HG02678 (cell line): Measurements from ENCODE around the gene DEFB128.
"Not testable (repeated sequence)": the region's sequence is repeated elsewhere in the genome, so short reads cannot be mapped to it uniquely, and the experiment has no call there.

Source experiments
- ATAC-seq: cut with Tn5 transposase; IDR thresholded peaks from one replicate; pipeline ENCODE4 v1.9.1; 2021; ENCODE audit warnings: mild to moderate bottlenecking, moderate library complexity; ENCODE audit not compliant: unreplicated experiment

DEFB128 gene

DNA sequence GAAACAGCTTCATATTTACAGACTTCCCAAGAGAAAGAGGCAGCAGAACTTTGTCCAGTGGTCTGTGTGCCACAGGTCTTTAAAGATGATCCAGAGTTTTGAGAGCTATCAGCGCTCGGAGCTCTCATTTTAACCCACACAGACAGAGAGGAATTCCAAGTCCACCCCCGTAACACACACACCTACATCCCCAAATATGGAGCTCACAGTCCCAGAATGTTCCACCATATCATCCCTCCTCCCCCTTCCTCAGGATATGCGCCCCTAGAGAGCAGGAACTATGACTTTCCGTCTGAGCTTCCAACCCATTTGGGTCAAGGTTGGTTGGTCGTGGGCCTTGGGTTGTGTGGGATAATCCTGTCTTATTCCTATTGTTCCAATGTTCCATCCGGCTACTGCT, at the start of gene DEFB128:
DEFB128 (minus strand) TSS at position 101 of the 400 bp plus-strand sequence; CDS start at position 13, 88 bp downstream.
- no peak for ATAC-seq

DNA sequence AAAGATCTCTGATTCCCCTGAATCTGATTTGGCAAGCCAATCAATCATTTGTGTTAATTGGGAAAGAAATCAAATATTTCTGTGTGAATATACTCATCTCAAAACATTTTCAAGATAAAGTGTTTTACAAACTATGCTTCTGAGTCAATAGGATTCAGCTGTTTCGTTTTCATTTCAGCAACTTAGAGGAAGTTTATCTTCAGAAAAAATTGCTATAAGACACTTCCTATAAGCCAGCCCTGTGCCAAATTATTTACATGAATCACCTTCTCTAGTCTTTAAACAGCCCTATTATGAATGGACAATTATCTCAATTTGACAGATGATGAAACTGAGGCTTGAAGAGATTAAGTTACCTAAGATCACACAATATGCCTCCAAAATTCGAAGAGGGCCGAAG, 48.4 kb upstream of the DEFB128 start:
- ATAC-seq: no peak

DNA sequence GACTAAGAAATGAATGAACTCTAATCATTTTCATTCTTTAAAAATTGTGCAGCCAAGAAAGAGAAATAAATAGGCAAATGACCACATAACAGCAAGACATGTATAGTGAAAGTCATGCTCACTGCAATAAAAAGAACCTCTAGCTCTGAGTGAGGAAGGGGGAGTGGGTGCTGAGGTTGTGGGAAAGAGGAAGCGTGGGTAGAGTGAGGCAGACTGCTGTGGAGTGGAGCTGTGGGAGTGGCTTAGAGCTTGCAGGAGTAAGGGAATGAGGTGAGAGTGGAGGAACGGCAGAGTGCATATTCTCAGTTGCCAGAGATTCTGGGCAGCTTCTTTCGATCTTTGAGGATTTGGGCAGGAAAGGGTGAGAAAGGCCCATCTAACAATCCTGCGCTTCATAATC, 48.0 kb upstream of the DEFB128 start:
- ATAC-seq: no peak

DNA sequence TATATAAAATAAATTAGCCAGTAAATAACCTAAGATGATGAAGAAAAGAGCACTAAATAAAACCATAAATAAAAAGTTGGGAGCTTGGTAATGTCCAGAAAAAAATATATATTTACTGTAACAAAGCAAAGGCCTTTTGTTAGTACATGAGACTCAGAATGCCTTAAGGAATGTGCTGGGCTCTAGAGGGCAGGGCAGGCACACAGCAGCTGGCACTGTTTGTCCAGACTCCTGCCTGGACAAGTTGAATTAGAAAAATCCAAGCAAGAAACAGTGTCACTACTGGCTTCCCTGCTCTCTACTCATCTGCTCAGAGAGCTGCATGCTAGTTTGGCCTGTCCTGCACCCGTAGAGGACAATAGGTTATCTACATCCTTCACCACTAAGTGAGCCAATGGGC, 46.4 kb upstream of the DEFB128 start:
- ATAC-seq: no peak

DNA sequence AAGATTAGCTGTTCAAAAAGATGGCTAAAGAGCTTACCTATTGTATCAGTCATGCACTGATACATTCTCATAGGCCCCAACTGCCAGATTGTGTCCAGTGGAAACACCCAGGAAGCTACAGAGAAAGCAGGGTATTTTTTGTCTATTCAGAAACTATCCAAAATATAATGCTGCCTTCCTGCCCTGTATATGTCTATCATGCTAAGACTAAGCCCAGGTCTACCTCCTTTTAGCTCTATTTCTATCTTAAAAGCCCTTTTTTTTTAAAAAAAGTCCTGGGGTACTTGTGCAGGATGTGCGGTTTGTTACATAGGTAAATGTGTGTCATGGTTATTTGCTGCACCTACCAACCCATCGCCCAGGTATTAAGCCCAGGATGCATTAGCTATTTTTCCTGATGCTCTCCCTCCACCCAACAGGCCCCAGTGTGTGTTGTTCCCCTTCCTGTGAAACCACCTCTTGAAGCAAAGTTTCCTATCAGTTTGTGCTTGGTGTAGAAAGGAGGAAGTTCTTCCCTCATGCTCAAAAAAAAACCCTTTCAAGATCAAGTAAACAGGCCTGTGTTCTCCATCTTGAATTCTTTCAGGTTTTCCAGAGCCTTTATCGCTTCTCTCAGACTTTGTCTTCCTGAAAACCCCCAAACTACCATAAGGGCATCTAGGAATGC, 38.1 kb upstream of the DEFB128 start:
- no peak for ATAC-seq

DNA sequence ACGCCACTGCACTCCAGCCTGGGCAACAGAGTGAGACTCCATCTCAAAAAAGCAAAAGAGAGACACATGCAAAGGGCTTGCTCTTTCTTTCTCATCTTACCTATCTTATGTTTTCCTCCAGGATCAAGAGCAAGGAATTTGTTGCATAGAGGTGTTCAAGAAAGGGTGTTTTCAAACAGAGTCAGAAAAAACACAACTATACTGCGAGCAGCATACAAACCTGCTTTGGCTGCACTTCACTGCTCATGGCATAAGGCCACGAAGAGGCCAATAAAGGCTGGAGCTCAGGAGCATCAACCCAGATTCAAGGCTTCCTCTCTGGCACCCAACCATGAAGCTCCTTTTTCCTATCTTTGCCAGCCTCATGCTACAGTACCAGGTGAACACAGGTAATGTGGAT, 37.4 kb upstream of the DEFB128 start, which contains the start of gene DEFB129:
DEFB129 (plus strand) TSS at position 301 of the 400 bp plus-strand sequence; CDS start at position 332, 31 bp downstream.
- no peak for ATAC-seq

DNA sequence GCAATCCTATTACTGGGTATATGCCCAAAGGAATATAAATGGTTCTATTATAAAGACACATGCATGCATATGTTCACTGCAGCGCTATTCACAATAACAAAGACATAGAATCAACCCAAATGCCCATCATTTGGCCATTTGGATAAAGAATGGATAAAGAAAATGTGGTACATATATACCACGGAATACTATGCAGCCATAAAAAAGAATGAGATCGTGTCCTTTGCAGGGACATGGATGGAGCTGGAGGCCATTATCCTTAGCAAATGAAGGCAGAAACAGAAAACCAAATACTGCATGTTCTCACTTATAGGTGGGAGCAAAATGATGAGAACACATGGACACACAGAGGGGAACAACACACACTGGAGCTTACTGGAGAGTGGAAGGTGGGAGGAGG, 36.4 kb upstream of the DEFB128 start:
- not testable (repeated sequence) for ATAC-seq

DNA sequence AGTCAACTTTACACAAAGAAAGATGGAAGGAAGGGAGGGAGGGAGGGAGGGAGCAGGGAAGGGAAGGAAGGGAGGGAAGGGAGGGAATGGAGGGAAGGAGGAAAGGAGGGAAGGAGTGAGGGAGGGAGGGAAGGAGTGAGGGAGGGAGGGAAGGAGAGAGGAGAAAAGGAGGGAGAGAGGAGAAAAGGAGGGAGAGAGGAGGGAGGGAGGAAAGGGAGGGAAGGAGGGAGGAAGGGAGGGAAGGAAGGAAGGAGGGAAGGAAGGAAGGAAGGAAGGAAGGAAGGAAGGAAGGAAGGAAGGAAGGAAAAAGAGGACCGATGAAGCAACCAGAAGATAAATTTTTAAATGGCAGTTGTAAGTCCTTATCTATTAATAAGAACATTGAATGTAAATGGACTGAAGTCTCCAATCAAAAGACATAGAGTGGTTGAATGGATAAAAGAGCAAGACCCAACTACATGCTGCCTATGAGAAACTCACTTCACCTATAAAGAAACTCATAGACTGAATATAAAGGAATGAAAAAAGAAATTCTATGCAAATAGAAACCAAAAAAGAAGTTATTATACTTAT, 31.8 kb upstream of the DEFB128 start:
- ATAC-seq: no peak

DNA sequence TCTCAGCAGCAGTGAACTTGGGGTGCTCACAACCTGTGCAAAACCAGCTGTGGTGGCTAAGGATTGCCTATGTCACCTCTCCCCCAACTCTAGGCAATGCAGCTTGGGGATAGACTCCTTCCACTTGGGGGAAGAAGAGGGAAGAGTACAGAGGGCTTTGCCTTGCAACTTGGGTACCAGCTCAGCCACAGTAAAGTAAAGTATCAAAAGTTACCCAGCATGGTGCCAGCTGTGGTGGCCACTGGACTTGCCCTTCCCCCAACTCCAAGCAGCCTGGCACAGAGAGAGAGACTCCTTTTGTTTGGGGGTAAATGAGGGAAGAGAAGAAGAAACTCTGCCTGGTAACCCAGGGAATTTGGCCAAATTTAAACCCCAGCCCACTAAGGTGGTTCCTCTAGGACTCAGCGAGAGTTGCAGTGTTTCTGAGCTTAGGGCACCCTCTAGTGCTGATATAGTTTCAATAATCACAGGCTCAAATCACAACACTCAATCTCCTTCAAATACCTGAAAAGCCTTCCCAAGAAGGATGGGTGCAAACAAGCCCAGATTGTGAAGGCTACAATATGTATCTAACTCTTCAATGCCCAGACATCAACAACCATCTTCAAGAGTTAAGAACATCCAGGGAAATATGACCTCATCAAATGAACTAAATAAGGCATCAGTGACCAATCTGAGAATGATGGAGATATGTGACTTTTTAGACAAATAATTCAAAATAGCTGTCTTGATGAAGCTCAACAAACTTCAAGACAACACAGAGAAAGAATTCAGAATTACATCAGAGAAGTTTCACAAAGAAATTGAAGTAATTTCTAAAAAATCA, 30.0 kb upstream of the DEFB128 start:
- no peak for ATAC-seq

DNA sequence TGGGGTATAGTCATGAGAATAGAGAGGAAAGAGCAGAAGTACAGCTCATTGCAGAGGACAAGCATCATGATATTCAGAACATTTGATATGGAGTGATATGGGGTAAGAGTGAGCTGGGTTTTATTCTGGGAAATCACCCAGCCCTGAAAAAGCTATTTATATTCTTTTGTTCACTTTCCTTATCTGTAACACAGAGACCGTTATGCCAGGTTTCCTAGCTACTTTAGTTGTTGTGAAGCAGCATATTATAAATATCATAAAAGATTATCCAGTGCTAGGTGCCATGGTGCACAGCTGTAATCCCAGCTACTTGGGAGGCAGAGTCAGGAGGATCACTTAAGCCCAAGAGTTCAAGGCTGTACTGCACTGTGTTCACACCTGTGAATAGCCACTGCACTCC, 27.8 kb upstream of the DEFB128 start:
- no peak for ATAC-seq

DNA sequence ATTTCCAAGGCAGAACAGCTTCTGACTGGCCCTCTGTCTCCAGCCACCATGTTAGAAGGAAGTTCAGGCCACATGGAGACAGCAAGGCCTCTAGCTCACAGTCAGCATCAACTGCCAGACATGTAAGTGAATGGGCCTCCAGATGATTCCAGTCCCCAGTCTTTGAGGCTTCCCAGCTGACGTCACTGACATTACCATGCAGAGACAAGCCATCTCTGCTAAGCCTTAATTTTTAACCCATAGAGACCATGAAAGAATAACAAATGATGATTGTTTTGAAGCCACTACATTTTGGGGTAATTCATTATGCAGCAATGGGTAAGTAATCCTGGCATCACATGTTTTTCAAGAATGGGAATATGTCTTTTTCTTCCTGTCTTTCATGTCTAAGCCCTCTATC, 26.3 kb upstream of the DEFB128 start:
- no peak for ATAC-seq

DNA sequence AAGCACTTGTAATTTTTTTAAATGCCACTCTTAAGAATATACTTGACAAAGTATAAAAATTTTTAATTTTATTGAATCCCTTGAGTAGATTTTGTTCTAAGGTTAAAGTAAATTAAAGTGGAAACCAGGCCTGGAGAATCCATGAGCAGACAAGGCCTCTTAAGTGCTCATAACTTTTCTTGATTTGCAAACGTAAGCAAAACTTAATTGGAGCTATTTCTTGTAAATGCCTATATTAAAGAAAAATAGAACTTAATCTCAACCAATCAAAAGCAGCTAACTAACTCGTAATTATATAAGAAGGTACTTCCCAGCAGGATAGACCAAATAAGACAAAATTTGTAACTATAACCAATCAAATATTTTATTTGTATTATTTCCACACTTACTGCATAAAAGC, 24.9 kb upstream of the DEFB128 start:
- no peak for ATAC-seq

DNA sequence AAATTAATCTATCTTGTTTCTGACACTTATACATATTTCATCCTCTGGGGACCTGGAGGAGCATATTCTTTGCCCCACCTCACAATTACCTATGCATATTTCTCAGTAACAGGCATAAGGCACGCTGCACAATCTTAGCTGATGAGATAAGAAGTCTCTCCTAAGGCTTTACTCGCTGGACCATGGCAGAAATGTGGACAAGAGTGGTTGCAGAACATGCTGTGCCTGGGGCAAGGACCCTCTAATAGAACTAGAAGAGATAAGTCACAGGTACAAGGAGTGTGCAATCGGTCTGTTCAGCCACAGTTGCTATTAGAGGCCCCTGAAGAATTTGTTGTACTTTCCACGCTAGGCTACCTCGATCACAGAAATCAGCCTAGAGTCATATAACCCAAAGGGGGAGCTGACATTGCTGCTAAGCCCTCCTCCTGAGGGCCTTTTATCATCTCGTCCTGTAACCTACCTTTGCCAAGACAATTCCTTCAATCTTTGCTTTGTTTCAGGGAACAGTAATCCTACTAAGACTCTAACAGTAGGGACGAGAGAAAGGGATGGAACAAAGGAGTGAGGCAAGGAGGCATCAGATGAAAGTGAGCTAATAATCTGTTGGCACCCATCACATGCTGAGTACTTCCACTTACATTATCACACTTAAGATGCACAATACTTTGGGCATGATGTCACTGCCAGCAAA, 21.4 kb upstream of the DEFB128 start:
- no peak for ATAC-seq

DNA sequence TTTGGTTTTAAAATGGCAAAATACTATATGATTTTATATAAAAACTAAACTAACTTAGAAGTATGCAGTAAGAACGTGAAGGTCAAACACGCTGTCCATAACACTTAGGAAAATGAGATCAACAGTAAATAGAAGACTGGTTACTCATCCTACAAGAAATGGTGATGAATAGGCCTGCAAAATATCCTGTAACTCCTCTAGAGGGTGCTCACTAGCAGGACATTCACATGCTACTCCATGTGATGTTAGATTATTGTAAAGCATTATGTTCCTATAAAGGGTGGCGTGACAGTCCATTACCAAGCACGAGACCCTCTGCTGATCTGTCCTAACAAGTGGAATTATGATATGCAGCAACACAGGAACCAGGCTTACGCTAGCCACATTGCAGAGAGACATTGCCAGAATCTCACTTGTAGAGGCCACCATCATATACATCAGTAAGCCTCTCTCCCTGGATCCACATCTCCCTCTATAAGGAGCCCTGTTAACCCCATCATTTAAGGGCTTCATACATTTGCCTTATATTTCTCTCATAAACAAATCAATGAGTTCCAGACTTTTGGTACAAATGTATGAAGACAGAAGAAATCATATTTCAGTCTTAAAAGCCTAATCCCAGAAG, 19.5 kb upstream of the DEFB128 start:
- ATAC-seq: no peak

DNA sequence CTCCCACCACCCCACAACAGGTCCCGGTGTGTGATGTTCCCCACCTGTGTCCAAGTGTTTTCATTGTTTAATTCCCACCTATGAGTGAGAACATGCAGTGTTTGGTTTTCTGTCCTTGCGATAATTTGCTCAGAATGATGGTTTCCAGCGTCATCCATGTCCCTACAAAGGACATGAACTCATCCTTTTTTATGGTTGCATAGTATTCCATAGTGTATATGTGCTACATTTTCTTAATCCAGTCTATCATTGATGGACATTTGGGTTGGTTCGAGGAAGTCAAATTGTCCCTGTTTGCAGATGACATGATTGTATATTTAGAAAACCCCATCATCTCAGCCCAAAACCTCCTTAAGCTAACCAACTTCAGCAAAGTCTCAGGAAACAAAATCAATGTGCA, 14.1 kb upstream of the DEFB128 start:
- not testable (repeated sequence) for ATAC-seq

DNA sequence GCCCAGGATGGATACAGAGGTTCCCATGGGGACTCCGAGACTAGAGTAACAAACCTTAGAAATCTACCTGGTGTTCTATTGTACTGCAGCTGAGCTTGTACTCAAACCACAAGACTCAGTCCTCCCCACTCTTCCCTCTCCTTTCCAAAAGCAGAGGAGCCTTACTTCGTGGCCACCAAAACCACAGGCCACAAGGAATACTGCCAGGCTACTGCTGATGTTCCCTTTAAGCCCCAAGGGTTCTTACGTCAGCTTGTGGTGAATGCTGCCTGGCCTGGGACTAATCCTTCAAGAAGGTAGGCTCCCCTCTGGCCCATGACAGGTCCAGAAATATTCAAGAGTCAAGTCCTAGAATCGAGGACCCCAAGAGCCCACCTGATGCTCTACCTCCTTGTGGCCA, 10.5 kb upstream of the DEFB128 start:
- no peak for ATAC-seq

DNA sequence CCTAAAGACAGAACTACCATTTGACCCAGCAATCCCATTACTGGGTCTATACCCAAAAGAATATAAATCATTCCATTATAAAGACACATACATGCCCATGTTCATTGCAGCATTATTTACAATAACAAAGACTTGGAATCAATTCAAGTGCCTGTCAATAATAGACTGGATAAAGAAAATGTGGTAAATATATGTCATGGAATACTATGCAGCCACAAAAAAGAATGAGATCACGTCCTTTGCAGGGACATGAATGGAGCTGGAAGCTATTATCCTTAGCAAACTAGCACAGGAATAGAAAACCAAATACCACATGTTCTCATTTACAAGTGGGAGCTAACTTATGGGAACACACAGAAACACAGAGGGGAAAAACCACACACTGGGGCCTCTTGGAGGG, 8.7 kb upstream of the DEFB128 start:
- no peak for ATAC-seq

DNA sequence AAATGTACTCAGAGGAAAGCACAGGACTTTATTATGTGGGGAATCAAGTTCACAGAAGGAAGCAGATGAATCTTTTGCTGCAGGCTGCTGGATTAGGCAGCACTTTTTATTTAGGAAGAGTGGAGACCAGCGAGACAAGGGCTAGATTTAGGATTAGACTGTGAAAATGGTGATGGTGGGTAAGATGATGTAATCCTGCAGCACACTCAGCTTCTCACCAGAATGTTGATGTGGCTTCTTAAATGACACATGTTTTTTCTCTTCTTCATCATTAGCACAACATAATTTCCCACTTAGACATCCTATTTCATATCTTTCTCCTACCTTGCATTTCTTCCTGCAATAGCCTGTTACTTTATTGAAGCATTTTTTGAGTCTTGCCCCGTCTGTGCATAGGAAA, 1.8 kb downstream of the DEFB128 start:
- ATAC-seq: no peak

DNA sequence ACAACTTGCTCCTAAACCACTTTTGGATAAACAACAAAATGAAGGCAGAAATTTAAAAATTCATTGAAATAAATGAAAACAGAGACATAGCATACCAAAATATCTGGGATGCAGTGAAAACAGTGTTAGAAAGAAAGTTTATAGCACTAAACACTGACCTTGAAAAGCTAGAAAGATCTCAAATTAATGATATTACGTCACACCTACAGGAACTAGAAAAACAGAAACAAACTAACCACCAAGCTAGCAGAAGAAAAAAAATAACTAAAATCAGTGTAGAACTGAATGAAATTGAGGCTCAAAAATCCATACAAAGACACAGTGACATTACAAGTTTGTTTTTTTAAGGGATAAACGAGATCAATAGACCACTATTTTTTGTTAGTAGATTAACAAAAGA, 5.2 kb downstream of the DEFB128 start:
- no peak for ATAC-seq

DNA sequence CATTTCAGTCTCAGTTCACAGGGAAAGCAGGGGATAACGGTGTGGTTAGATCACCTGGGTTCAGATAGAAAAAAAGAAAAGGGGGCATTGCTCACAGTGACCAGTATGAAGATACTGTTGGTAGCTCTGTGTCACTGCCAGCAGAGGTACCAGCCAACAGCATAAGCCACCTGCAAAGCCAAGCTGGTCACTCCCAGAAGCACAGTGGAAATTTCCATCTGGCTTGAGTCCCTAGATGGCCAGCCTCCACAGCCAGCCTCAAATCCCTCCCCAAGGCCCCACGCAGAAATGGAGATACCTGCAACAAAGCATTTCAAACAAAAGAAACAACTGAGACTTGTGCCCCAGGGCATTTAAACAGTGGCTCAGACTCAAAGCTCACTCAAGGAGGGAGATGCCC, 20.6 kb downstream of the DEFB128 start:
- ATAC-seq: no peak

DNA sequence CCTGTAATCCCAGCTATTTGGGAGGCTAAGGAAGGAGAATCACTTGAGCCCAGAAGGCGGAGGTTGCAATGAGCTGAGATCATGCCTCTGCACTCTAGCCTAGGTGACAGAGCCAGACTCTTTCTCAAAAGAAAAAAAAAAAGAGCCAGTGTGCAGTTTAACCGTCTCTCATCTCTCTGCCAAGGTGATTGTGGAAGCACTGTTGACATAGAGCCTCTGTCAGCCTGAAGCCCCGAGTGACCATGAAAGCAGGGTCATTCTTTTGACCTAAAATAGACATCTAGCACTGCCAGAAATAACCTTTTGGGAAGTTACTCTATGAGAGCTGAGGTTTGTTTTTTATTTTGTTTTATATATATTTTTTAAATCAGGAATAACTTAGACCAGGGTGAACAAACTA, 24.9 kb downstream of the DEFB128 start:
- no peak for ATAC-seq
